K562 (cell line): Measurements from ENCODE around the gene OR4K5.

Experiments
- GTF2E2 ChIP-seq: fragments of 200-800 bp; sonication (Bioruptor generic); IDR thresholded peaks from 2 replicates; pipeline ENCODE4 v1.6.1; 2016; ENCODE audit warnings: missing genetic modification characterization, missing compliant biosample characterization
- IRF2 ChIP-seq: sonication (generic); formaldehyde crosslinking; IDR thresholded peaks from 2 replicates; pipeline ENCODE4 v1.8.1; 2022; ENCODE audit warnings: mild to moderate bottlenecking, missing genetic modification reagents
- MTF1 ChIP-seq: fragments of 250-450 bp; sonication (Bioruptor Pico); IDR thresholded peaks from 2 replicates; pipeline ENCODE4 v1.9.0; 2021; ENCODE audit warnings: moderate library complexity, mild to moderate bottlenecking, inconsistent platforms, borderline replicate concordance
- SMARCB1 ChIP-seq: IDR thresholded peaks from 2 replicates; pipeline ENCODE4 v1.6.1; 2011; ENCODE audit warnings: improper control_type of control experiment, low read depth; ENCODE audit not compliant: insufficient read length
- TCF7 ChIP-seq: sonication (generic); IDR thresholded peaks from 2 replicates; pipeline ENCODE4 v1.6.1; 2016; ENCODE audit warnings: antibody characterized with exemption, borderline replicate concordance
- ZNF263 ChIP-seq: sonication (generic); formaldehyde crosslinking; IDR thresholded peaks from 2 replicates; pipeline ENCODE4 v1.8.0; 2022; ENCODE audit warnings: mild to moderate bottlenecking, missing genetic modification reagents, borderline replicate concordance
- TF ChIP-seq, protein P1 (sequence below): sonication (generic); formaldehyde crosslinking; IDR thresholded peaks from 2 replicates; pipeline ENCODE4 v1.8.1; 2023; ENCODE audit warnings: mild to moderate bottlenecking, missing genetic modification reagents

DNA sequence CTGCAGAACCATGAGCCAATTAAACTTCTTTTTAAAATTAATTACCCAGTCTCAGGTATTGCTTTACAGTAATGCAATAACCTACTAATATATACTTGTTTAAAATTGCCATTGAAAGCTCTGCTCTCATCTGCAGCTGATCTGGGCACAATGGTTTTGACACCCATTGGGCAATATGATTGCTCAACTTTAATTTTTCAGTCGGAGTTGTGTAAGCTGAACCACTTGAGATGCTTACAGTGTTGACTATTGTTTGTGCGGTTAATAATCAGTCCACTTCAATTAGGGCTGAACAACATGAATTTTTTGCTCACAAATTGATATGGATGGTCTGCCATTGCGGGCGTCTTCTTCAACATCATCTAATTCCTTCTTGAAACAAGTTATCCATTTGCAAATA is 18.0 kb upstream of the OR4K5 start:
- TF ChIP-seq SMARCB1 = no peak
- TF ChIP-seq, protein P1, sequence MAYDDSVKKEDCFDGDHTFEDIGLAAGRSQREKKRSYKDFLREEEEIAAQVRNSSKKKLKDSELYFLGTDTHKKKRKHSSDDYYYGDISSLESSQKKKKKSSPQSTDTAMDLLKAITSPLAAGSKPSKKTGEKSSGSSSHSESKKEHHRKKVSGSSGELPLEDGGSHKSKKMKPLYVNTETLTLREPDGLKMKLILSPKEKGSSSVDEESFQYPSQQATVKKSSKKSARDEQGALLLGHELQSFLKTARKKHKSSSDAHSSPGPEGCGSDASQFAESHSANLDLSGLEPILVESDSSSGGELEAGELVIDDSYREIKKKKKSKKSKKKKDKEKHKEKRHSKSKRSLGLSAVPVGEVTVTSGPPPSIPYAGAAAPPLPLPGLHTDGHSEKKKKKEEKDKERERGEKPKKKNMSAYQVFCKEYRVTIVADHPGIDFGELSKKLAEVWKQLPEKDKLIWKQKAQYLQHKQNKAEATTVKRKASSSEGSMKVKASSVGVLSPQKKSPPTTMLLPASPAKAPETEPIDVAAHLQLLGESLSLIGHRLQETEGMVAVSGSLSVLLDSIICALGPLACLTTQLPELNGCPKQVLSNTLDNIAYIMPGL (CRISPR knock-in tag) = no peak
- TF ChIP-seq MTF1 (CRISPR knock-in tag) = no peak
- no peak for TF ChIP-seq TCF7
- TF ChIP-seq ZNF263 = no peak
- TF ChIP-seq GTF2E2 (tag) = no peak
- TF ChIP-seq IRF2 (CRISPR knock-in tag) = no peak
